Neural progenitor cell (in vitro differentiated cells): ENCODE results near the gene GLT6D1. TPM values are rescaled to one million over a fixed set of nuclear protein-coding genes. Genes with fewer than 3 reads are reported as not detected.

Experiments
- DNase-seq: peaks from one replicate; pipeline ENCODE4 v3.0.0-alpha.2; 2016; ENCODE audit warnings: low spot score
- H2AFZ ChIP-seq: fragments of 200-600 bp; sonication (generic); replicated peaks from 2 replicates; pipeline ENCODE4 v1.6.1; 2016; ENCODE audit warnings: antibody characterized with exemption
- H3F3A ChIP-seq: fragments of 200-600 bp; sonication (generic); 2 replicates; pipeline ENCODE4 v1.6.1; 2016; ENCODE audit warnings: antibody characterized with exemption, low read depth
- H3K27ac ChIP-seq: fragments of 200-600 bp; sonication (generic); 2 replicates; pipeline ENCODE4 v1.5.1; 2016; ENCODE audit warnings: mild to moderate bottlenecking
- H3K27me3 ChIP-seq: fragments of 200-600 bp; sonication (generic); 2 replicates; pipeline ENCODE4 v1.6.1; 2016; ENCODE audit warnings: mild to moderate bottlenecking, moderate library complexity
- H3K36me3 ChIP-seq: fragments of 200-600 bp; sonication (generic); 2 replicates; pipeline ENCODE4 v1.5.1; 2016
- H3K4me1 ChIP-seq: fragments of 200-600 bp; sonication (generic); 2 replicates; pipeline ENCODE4 v1.6.1; 2016; ENCODE audit warnings: mixed run types
- H3K4me2 ChIP-seq: fragments of 200-600 bp; sonication (generic); 2 replicates; pipeline ENCODE4 v1.6.1; 2016
- H3K4me3 ChIP-seq: fragments of 200-600 bp; sonication (generic); 2 replicates; pipeline ENCODE4 v1.5.1; 2016
- H3K79me2 ChIP-seq: fragments of 200-600 bp; sonication (generic); 2 replicates; pipeline ENCODE4 v1.6.1; 2016; ENCODE audit warnings: low read depth
- H3K9ac ChIP-seq: fragments of 200-600 bp; sonication (generic); 2 replicates; pipeline ENCODE4 v1.6.1; 2016
- H3K9me3 ChIP-seq: fragments of 200-600 bp; sonication (generic); 2 replicates; pipeline ENCODE4 v1.5.1; 2016; ENCODE audit warnings: low read depth
- H4K20me1 ChIP-seq: fragments of 200-600 bp; sonication (generic); 2 replicates; pipeline ENCODE4 v1.6.1; 2016; ENCODE audit warnings: low read depth
- H3K27ac Mint-ChIP-seq: 3 replicates; pipeline ENCODE4 v1.8.0; 2021; ENCODE audit warnings: mixed read lengths
- H3K27me3 Mint-ChIP-seq: 2 replicates; pipeline ENCODE4 v1.8.0; 2022; ENCODE audit warnings: low read depth, mild to moderate bottlenecking, inconsistent platforms, moderate library complexity, mixed read lengths; ENCODE audit not compliant: insufficient read depth
- H3K36me3 Mint-ChIP-seq: 3 replicates; pipeline ENCODE4 v1.8.0; 2021; ENCODE audit warnings: mixed read lengths
- H3K4me1 Mint-ChIP-seq: 3 replicates; pipeline ENCODE4 v1.8.0; 2021; ENCODE audit warnings: mixed read lengths
- H3K4me3 Mint-ChIP-seq: 3 replicates; pipeline ENCODE4 v1.8.0; 2021; ENCODE audit warnings: mild to moderate bottlenecking, moderate library complexity, mixed read lengths
- H3K9me3 Mint-ChIP-seq: 3 replicates; pipeline ENCODE4 v1.8.0; 2020; ENCODE audit warnings: mixed read lengths
- EZH2 ChIP-seq: fragments of 200-600 bp; sonication (generic); IDR thresholded peaks from 2 replicates; pipeline ENCODE4 v1.6.1; 2017; ENCODE audit warnings: antibody characterized with exemption, mild to moderate bottlenecking, moderate library complexity
- EZH2phosphoT487 ChIP-seq: fragments of 200-600 bp; sonication (generic); IDR thresholded peaks from 2 replicates; pipeline ENCODE4 v1.6.1; 2017; ENCODE audit warnings: antibody characterized with exemption
- total RNA-seq: library from RNA; depleted of rRNA; stranded (reverse); fragments of >200 nt; gene quantifications from 2 replicates; pipeline ENCODE4 v1.2.3, GENCODE V29; 2015; ENCODE audit warnings: low replicate concordance
- TF ChIP-seq, protein P1 (sequence below): fragments of 200-600 bp; sonication (generic); IDR thresholded peaks from 2 replicates; pipeline ENCODE4 v1.5.1; 2017; ENCODE audit warnings: antibody characterized with exemption, mild to moderate bottlenecking

The GLT6D1 gene
- total RNA-seq, 1 donor from 2014 or later = 0.80 TPM

DNA sequence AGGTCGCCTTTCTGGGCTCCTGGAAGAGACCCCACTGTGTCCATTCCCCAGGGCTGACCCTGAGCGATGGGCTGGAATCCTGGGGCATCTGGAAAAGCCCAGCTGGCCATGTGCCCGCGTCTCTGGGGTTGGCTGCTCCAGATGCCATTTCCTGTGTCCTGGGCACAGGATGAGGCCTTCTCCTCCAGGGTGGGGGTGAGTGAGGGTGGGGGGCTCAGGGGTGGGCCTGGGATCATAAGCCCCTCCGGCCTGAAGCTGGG lies 47.1 kb downstream of the GLT6D1 start:
- H3K9ac ChIP-seq = no peak overlapping the region
- Mint-ChIP-seq H3K4me3 (no peak overlapping the region), H3K4me1 (no peaks in the 10 kb centered on the region), H3K27me3 (peaks cover 3% of the 10 kb centered on the region), H3K27ac (no peak overlapping the region), H3K9me3 (peaks cover 11% of the 10 kb centered on the region), H3K36me3 (no peaks in the 10 kb centered on the region)
- H3F3A ChIP-seq = no peaks in the 10 kb centered on the region
- no peak overlapping the region for H3K4me2 ChIP-seq
- no peaks in the 10 kb centered on the region for H3K4me1 ChIP-seq
- H4K20me1 ChIP-seq = no peaks in the 10 kb centered on the region
- no peak overlapping the region for H3K27ac ChIP-seq
- no peak overlapping the region for H2AFZ ChIP-seq
- TF ChIP-seq EZH2phosphoT487 (no peak), EZH2 (no peak)
- TF ChIP-seq, protein P1, sequence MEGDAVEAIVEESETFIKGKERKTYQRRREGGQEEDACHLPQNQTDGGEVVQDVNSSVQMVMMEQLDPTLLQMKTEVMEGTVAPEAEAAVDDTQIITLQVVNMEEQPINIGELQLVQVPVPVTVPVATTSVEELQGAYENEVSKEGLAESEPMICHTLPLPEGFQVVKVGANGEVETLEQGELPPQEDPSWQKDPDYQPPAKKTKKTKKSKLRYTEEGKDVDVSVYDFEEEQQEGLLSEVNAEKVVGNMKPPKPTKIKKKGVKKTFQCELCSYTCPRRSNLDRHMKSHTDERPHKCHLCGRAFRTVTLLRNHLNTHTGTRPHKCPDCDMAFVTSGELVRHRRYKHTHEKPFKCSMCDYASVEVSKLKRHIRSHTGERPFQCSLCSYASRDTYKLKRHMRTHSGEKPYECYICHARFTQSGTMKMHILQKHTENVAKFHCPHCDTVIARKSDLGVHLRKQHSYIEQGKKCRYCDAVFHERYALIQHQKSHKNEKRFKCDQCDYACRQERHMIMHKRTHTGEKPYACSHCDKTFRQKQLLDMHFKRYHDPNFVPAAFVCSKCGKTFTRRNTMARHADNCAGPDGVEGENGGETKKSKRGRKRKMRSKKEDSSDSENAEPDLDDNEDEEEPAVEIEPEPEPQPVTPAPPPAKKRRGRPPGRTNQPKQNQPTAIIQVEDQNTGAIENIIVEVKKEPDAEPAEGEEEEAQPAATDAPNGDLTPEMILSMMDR = no peak
- no peaks in the 10 kb centered on the region for H3K36me3 ChIP-seq
- H3K27me3 ChIP-seq = no peaks in the 10 kb centered on the region
- no peaks in the 10 kb centered on the region for H3K9me3 ChIP-seq
- H3K79me2 ChIP-seq = no peaks in the 10 kb centered on the region
- no peak for DNase-seq
- H3K4me3 ChIP-seq = no peak overlapping the region

DNA sequence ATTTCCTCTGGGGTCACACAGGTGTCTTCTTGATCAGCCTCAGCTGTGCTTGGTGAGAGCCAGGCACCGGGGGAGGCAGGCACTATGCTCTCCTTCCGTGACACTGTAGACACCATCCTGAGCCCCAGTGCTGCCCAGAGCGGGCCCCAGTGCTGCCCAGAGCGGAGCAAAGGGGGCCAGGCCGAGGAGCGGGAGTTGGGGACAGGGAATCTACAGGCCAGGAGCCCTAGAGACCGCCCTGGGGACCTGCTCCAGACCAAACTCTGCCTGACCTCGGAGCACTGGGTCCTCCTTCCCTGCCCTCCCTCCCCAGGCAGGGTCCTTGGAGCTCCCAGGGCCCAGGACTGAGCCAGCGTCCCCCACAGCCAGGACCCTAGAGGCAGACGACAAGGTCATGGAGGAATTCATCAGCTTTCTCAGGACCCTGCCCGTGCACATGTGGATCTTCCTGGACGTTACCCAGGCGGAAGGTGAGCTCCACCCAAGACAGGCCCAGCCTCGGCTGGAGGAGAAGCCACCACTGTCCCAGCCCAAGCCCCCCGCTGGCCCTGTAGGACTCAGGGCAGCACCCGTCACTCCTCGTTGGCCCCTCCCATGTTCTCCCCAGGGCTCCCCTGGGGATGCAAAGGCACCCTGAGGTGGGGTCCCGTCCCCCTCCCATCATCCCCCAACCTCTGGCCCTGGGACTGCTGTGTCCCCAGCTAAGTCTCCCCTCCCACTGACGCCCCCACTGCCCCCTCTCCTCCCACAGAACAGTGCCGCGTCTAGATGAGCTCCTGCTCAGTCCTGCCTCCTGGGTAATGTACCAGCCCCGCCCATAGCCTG lies 47.6 kb downstream of the GLT6D1 start:
- no peaks in the 10 kb centered on the region for H3K27me3 ChIP-seq
- H3K27ac Mint-ChIP-seq = no peak overlapping the region
- no peaks in the 10 kb centered on the region for H3K36me3 ChIP-seq
- no peaks in the 10 kb centered on the region for H3K4me1 ChIP-seq
- no peaks in the 10 kb centered on the region for H3K79me2 ChIP-seq
- H3K36me3 Mint-ChIP-seq = no peaks in the 10 kb centered on the region
- H3K9ac ChIP-seq = no peak overlapping the region
- H3K27me3 Mint-ChIP-seq = peaks cover 3% of the 10 kb centered on the region
- H4K20me1 ChIP-seq = no peaks in the 10 kb centered on the region
- H3K4me3 Mint-ChIP-seq = no peak overlapping the region
- H3K4me1 Mint-ChIP-seq = no peaks in the 10 kb centered on the region
- H2AFZ ChIP-seq = no peak overlapping the region
- no peak overlapping the region for H3K4me2 ChIP-seq
- H3K27ac ChIP-seq = no peak overlapping the region
- no peak for DNase-seq
- TF ChIP-seq EZH2 (no peak), EZH2phosphoT487 (no peak)
- TF ChIP-seq, protein P1 = no peak
- no peak overlapping the region for H3K4me3 ChIP-seq
- H3K9me3 Mint-ChIP-seq = peaks cover 11% of the 10 kb centered on the region
- H3F3A ChIP-seq = no peaks in the 10 kb centered on the region
- H3K9me3 ChIP-seq = no peaks in the 10 kb centered on the region

DNA sequence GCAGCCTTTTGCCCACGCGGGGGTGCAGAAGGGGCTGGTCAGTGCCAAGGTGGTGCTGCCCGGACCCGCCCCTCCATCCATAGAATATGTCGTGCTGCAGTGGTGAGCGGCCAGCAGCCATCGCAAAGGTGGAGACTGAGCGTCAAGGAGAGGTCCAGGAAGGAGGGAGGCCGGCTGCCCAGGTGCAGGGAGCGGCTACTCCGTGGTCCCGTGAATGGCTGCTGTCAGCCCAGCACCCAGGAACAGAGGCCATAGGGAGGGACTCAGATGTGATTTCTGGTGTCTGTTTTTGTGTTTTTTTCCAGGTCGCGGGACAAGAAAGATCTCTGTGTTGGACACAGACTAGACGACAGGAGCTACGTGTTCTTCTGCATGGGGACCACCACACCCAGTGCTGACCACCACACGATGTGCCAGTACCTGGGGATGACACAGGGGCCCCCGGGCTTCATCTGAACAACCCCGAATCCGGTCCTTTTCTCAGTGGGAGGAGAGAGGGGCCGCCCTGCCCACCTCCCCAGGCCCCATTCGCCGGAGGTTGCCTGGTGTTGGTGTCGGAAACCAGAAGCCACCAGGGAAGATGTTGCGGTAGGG lies 48.8 kb downstream of the GLT6D1 start:
- Mint-ChIP-seq H3K4me1 (no peaks in the 10 kb centered on the region), H3K4me3 (no peak overlapping the region), H3K9me3 (peaks cover 2% of the 10 kb centered on the region), H3K27me3 (no peaks in the 10 kb centered on the region), H3K36me3 (no peaks in the 10 kb centered on the region), H3K27ac (no peak overlapping the region)
- Histone ChIP-seq H4K20me1 (no peaks in the 10 kb centered on the region), H3K9me3 (no peaks in the 10 kb centered on the region), H3K4me1 (no peaks in the 10 kb centered on the region), H3K4me2 (no peak overlapping the region), H3K9ac (no peak overlapping the region), H3K27ac (no peak overlapping the region), H3K27me3 (no peaks in the 10 kb centered on the region), H3F3A (no peaks in the 10 kb centered on the region), H3K4me3 (no peak overlapping the region), H3K36me3 (no peaks in the 10 kb centered on the region), H3K79me2 (no peaks in the 10 kb centered on the region), H2AFZ (no peak overlapping the region)
- TF ChIP-seq EZH2phosphoT487 = no peak
- TF ChIP-seq, protein P1 = no peak
- no peak for TF ChIP-seq EZH2
- DNase-seq = no peak
